Neural cell (in vitro differentiated cells): Measurements from ENCODE around the gene CDK5RAP2. TPM values are rescaled to one million over a fixed set of nuclear protein-coding genes. Genes with fewer than 3 reads are reported as not detected.

ENCODE experiments used
- H2AFZ ChIP-seq: fragments of 200-600, 300-800 bp; sonication (generic), shearing (Covaris generic); 2 replicates; pipeline ENCODE4 v1.6.0; 2014; ENCODE audit warnings: low read depth, mild to moderate bottlenecking, antibody characterized with exemption, low read length, moderate library complexity
- H3F3A ChIP-seq: fragments of 200-600 bp; shearing (Covaris generic); 2 replicates; pipeline ENCODE4 v1.6.1; 2016; ENCODE audit warnings: mild to moderate bottlenecking, moderate library complexity, mixed read lengths, antibody characterized with exemption, low read length; ENCODE audit not compliant: insufficient read depth, poor library complexity, severe bottlenecking
- H3K27ac ChIP-seq: fragments of 200-600, 300-800 bp; sonication (generic), shearing (Covaris generic); 2 replicates; pipeline ENCODE4 v1.5.1; 2014; ENCODE audit warnings: mild to moderate bottlenecking, low read length, moderate library complexity
- H3K27me3 ChIP-seq: fragments of 300-800, 200-600 bp; sonication (generic), shearing (Covaris generic); 2 replicates; pipeline ENCODE4 v1.6.0; 2014; ENCODE audit warnings: mild to moderate bottlenecking, low read depth, low read length, moderate library complexity; ENCODE audit not compliant: insufficient read depth
- H3K36me3 ChIP-seq: fragments of 300-800, 200-600 bp; sonication (generic), shearing (Covaris generic); 2 replicates; pipeline ENCODE4 v1.5.1; 2014; ENCODE audit warnings: mild to moderate bottlenecking, antibody characterized with exemption, low read length, moderate library complexity; ENCODE audit not compliant: insufficient read depth
- H3K4me2 ChIP-seq: fragments of 300-800, 200-600 bp; sonication (generic), shearing (Covaris generic); 2 replicates; pipeline ENCODE4 v1.6.0; 2014; ENCODE audit warnings: mild to moderate bottlenecking, low read length
- H3K4me3 ChIP-seq: fragments of 300-800, 200-600 bp; sonication (generic), shearing (Covaris generic); 2 replicates; pipeline ENCODE4 v1.5.1; 2014; ENCODE audit warnings: mild to moderate bottlenecking, low read length, moderate library complexity
- H3K79me2 ChIP-seq: fragments of 200-600 bp; shearing (Covaris generic); replicated peaks from 2 replicates; pipeline ENCODE4 v1.6.0; 2014; ENCODE audit warnings: mild to moderate bottlenecking, low read length, moderate library complexity; ENCODE audit not compliant: insufficient read depth
- H3K9ac ChIP-seq: fragments of 300-800, 200-600 bp; sonication (generic), shearing (Covaris generic); 2 replicates; pipeline ENCODE4 v1.6.1; 2016; ENCODE audit warnings: mild to moderate bottlenecking, low read length, mixed read lengths
- H3K9me2 ChIP-seq: fragments of 200-600 bp; shearing (Covaris generic); 2 replicates; pipeline ENCODE4 v1.6.1; 2016; ENCODE audit warnings: mild to moderate bottlenecking, low read length, mixed read lengths; ENCODE audit not compliant: insufficient read depth
- H3K9me3 ChIP-seq: fragments of 200-600, 300-800 bp; sonication (generic), shearing (Covaris generic); 2 replicates; pipeline ENCODE4 v1.6.1; 2016; ENCODE audit warnings: mild to moderate bottlenecking, mixed run types, low read length, moderate library complexity, mixed read lengths
- H4K20me1 ChIP-seq: fragments of 200-600 bp; shearing (Covaris generic); 2 replicates; pipeline ENCODE4 v1.6.1; 2016; ENCODE audit warnings: mild to moderate bottlenecking, mixed run types; ENCODE audit not compliant: insufficient read depth
- CTCF ChIP-seq: fragments of 450-650 bp; IDR thresholded peaks from 2 replicates; pipeline ENCODE4 v1.5.1; 2014; ENCODE audit warnings: antibody characterized with exemption, mild to moderate bottlenecking, moderate library complexity; ENCODE audit not compliant: poor library complexity, severe bottlenecking
- EP300 ChIP-seq: fragments of 450-650 bp; conservative IDR thresholded peaks from 2 replicates; pipeline ENCODE4 v1.6.1; 2014; ENCODE audit warnings: antibody characterized with exemption, mild to moderate bottlenecking, moderate library complexity; ENCODE audit not compliant: poor library complexity, severe bottlenecking
- EZH2 ChIP-seq: fragments of 200-600, 300-800 bp; shearing (Covaris generic), sonication (generic); IDR thresholded peaks from 2 replicates; pipeline ENCODE4 v1.6.1; 2014; ENCODE audit warnings: antibody characterized with exemption, low read length, borderline replicate concordance, mild to moderate bottlenecking; ENCODE audit not compliant: insufficient read depth, poor library complexity, severe bottlenecking
- MXI1 ChIP-seq: fragments of 450-650 bp; conservative IDR thresholded peaks from 2 replicates; pipeline ENCODE4 v1.6.1; 2014; ENCODE audit warnings: antibody characterized with exemption, mild to moderate bottlenecking; ENCODE audit not compliant: poor library complexity, severe bottlenecking
- POLR2AphosphoS5 ChIP-seq: IDR thresholded peaks from 2 replicates; pipeline ENCODE4 v1.6.1; 2012
- RAD21 ChIP-seq: fragments of 450-650 bp; conservative IDR thresholded peaks from 2 replicates; pipeline ENCODE4 v1.6.1; 2014; ENCODE audit warnings: antibody characterized with exemption, mild to moderate bottlenecking, moderate library complexity
- REST ChIP-seq: IDR thresholded peaks from 2 replicates; pipeline ENCODE4 v1.6.1; 2012; ENCODE audit warnings: borderline replicate concordance
- SMC3 ChIP-seq: fragments of 450-650 bp; conservative IDR thresholded peaks from 2 replicates; pipeline ENCODE4 v1.6.1; 2014; ENCODE audit warnings: antibody characterized with exemption, mild to moderate bottlenecking, moderate library complexity; ENCODE audit not compliant: poor library complexity
- TAF1 ChIP-seq: IDR thresholded peaks from 2 replicates; pipeline ENCODE4 v1.6.1; 2012; ENCODE audit warnings: low read depth
- polyA plus RNA-seq: library from polyadenylated mRNA; depleted of rRNA; stranded (reverse); fragments of >200 nt; gene quantifications from 2 replicates; pipeline ENCODE4 v1.2.3, GENCODE V29; 2014

CDK5RAP2 gene
- polyA plus RNA-seq, 1 donor from 2014 or later = 43.3 TPM

DNA sequence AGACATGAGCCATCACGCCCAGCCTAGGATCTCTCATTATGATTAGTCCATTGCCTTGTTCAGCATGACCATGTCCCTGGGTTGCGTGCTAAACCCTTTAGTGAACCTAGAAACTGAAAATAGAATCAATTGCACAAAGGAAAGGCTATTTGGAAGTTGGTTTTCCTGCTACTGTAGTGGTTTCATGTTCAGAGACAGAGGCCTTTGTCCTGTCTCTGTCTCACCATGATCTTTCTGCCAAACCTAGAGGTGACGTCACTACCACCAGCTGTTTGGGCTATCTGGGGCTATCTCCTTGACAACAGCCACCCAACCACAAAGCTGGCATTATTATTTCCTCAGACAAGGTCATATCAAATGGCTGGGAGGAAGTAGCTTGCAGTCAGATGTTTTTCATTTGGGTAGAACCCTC is 4.0 kb upstream of the CDK5RAP2 start:
- H4K20me1 ChIP-seq = no peaks in the 10 kb centered on the region
- H3F3A ChIP-seq = no peaks in the 10 kb centered on the region
- H3K79me2 ChIP-seq = peaks cover 9% of the 10 kb centered on the region
- no peaks in the 10 kb centered on the region for H3K27me3 ChIP-seq
- no peak overlapping the region for H3K9ac ChIP-seq
- TF ChIP-seq SMC3 (no peak), POLR2AphosphoS5 (no peak)
- H3K9me2 ChIP-seq = no peaks in the 10 kb centered on the region
- H3K4me2 ChIP-seq = no peak overlapping the region
- no peak overlapping the region for H3K4me3 ChIP-seq
- H3K27ac ChIP-seq = no peak overlapping the region
- H2AFZ ChIP-seq = no peak overlapping the region
- H3K9me3 ChIP-seq = no peaks in the 10 kb centered on the region
- no peaks in the 10 kb centered on the region for H3K36me3 ChIP-seq

- Histone ChIP-seq H3K9me2 (no peaks in the 10 kb centered on the region), H3F3A (no peaks in the 10 kb centered on the region), H3K9ac (peak overlapping the region; percentile 76), H3K27ac (peak overlapping the region; percentile 59), H3K9me3 (no peaks in the 10 kb centered on the region), H3K4me2 (peak overlapping the region; percentile 74), H4K20me1 (no peaks in the 10 kb centered on the region), H3K27me3 (no peaks in the 10 kb centered on the region), H2AFZ (peak overlapping the region; percentile 25), H3K36me3 (no peaks in the 10 kb centered on the region), H3K4me3 (peak overlapping the region; percentile 83), H3K79me2 (peaks cover 30% of the 10 kb centered on the region)
- TF ChIP-seq SMC3 (peak; percentile 11), TAF1 (no peak), POLR2AphosphoS5 (no peak), REST (peak; percentile 19), CTCF (no peak), EP300 (no peak), MXI1 (no peak), EZH2 (no peak), RAD21 (peak; percentile 20)
These were observed 572 bp downstream of the CDK5RAP2 start for GRCh38 chr9:120579139-120580050.
